Measurements from ENCODE around the gene OSBPL10. TPM values are rescaled to one million over a fixed set of nuclear protein-coding genes. Genes with fewer than 3 reads are reported as not detected.

OSBPL10 gene
- total RNA-seq, 2 donors from 2014 or later: 4.2 to 8.2 TPM

- H3K9me3 ChIP-seq: peaks cover 0 to 8% of the 10 kb centered on the region in 2 donors
- H3K27me3 ChIP-seq: no peaks in the 10 kb centered on the region
- DNase-seq (ENCODE audit: low spot score): no peak
- no peaks in the 10 kb centered on the region for H3K36me3 ChIP-seq
- peaks cover 0 to 3% of the 10 kb centered on the region in 2 donors for H3K4me1 ChIP-seq
- H3K27ac ChIP-seq: no peak overlapping the region
- no peak overlapping the region for H3K4me3 ChIP-seq
- TF ChIP-seq CTCF (IDR thresholded peaks at IDR 0.05): no peak
These were observed 203.2 kb downstream of the OSBPL10 start for GRCh38 chr3:31777887-31778286.

GRCh38 chr3:31777092-31777491, 204.0 kb downstream of the OSBPL10 start:
- no peaks in the 10 kb centered on the region for H3K27me3 ChIP-seq
- TF ChIP-seq CTCF (IDR thresholded peaks at IDR 0.05): no peak
- no peaks in the 10 kb centered on the region for H3K36me3 ChIP-seq
- peaks cover 0 to 3% of the 10 kb centered on the region in 2 donors for H3K4me1 ChIP-seq
- DNase-seq (ENCODE audit: low spot score): no peak
- no peak overlapping the region for H3K4me3 ChIP-seq
- H3K27ac ChIP-seq: no peak overlapping the region
- peaks cover 0 to 8% of the 10 kb centered on the region in 2 donors for H3K9me3 ChIP-seq

- Histone ChIP-seq H3K4me1 (peaks cover 0 to 3% of the 10 kb centered on the region in 2 donors), H3K4me3 (no peak overlapping the region), H3K9me3 (peaks cover 0 to 8% of the 10 kb centered on the region in 2 donors), H3K27ac (no peak overlapping the region), H3K36me3 (no peaks in the 10 kb centered on the region), H3K27me3 (no peaks in the 10 kb centered on the region)
- DNase-seq (ENCODE audit: low spot score): no peak
- TF ChIP-seq CTCF (IDR thresholded peaks at IDR 0.05): no peak
These were observed 205.0 kb downstream of the OSBPL10 start for GRCh38 chr3:31776016-31776415.

- Histone ChIP-seq H3K4me3 (no peak overlapping the region), H3K27ac (no peak overlapping the region), H3K36me3 (no peaks in the 10 kb centered on the region), H3K9me3 (peaks cover 0 to 8% of the 10 kb centered on the region in 2 donors), H3K4me1 (peaks cover 0 to 3% of the 10 kb centered on the region in 2 donors), H3K27me3 (no peaks in the 10 kb centered on the region)
- TF ChIP-seq CTCF (IDR thresholded peaks at IDR 0.05): no peak
- DNase-seq (ENCODE audit: low spot score): no peak
These were observed 205.7 kb downstream of the OSBPL10 start for GRCh38 chr3:31775383-31775782.

- no peak for TF ChIP-seq CTCF (IDR thresholded peaks at IDR 0.05)
- H3K4me3 ChIP-seq: no peak overlapping the region
- H3K4me1 ChIP-seq: peaks cover 0 to 7% of the 10 kb centered on the region in 2 donors
- H3K27ac ChIP-seq: no peak overlapping the region
- DNase-seq (ENCODE audit: low spot score): no peak
- H3K36me3 ChIP-seq: no peaks in the 10 kb centered on the region
- no peaks in the 10 kb centered on the region for H3K27me3 ChIP-seq
- H3K9me3 ChIP-seq: no peaks in the 10 kb centered on the region
These were observed 208.1 kb downstream of the OSBPL10 start for GRCh38 chr3:31772758-31773473.

- H3K36me3 ChIP-seq: no peaks in the 10 kb centered on the region
- no peak overlapping the region for H3K27ac ChIP-seq
- no peak for TF ChIP-seq CTCF (IDR thresholded peaks at IDR 0.05)
- H3K4me3 ChIP-seq: no peak overlapping the region
- H3K4me1 ChIP-seq: peaks cover 0 to 7% of the 10 kb centered on the region in 2 donors
- DNase-seq (ENCODE audit: low spot score): no peak
- H3K9me3 ChIP-seq: no peaks in the 10 kb centered on the region
- H3K27me3 ChIP-seq: no peaks in the 10 kb centered on the region
These were observed 208.8 kb downstream of the OSBPL10 start for GRCh38 chr3:31772272-31772671.

Measured in right atrium auricular region (tissue), 2 donors.